OCI-LY7 (cell line): ENCODE measurements around the gene OPRL1.

ENCODE experiments used
- EZH2phosphoT487 ChIP-seq: fragments of 200-600 bp; sonication (generic); IDR thresholded peaks from 2 replicates; pipeline ENCODE4 v1.6.1; 2018; ENCODE audit warnings: low read depth, borderline replicate concordance, mild to moderate bottlenecking, mixed run types, antibody characterized with exemption, low read length, moderate library complexity, mixed read lengths
- TF ChIP-seq, protein P1 (sequence below): fragments of 200-600 bp; sonication (generic); conservative IDR thresholded peaks from 2 replicates; pipeline ENCODE4 v1.5.1; 2014; ENCODE audit warnings: mild to moderate bottlenecking, antibody characterized with exemption, low read length, moderate library complexity, mixed read lengths

DNA sequence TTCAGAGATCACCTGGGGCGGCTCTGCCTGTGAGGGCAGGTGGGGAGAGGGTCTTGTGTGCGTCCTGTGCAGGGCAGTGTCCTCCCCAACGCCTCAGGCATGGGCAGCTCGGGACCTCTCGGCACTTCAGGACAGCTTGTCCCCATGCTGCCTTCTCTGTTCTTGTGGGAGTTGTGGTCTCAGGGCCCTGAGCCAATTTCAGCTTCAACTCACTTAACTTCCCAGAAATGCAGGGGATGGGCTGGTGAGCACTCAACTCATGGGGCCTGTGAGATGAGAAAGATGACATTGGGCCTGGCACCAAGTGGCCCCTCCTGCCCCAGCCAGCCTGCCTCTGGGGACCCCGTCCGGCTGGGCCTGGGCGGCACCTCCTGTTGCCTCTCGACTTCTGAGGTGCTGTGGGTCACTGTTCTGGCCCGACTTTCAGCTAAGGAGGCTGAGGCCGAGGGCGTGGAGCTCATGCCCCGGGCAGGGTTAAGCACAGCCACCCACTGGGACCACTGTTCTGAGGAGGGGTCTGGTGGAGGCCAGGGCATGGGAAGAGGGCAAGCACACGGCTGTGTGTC, 7.3 kb upstream of the OPRL1 start:
- TF ChIP-seq, protein P1, sequence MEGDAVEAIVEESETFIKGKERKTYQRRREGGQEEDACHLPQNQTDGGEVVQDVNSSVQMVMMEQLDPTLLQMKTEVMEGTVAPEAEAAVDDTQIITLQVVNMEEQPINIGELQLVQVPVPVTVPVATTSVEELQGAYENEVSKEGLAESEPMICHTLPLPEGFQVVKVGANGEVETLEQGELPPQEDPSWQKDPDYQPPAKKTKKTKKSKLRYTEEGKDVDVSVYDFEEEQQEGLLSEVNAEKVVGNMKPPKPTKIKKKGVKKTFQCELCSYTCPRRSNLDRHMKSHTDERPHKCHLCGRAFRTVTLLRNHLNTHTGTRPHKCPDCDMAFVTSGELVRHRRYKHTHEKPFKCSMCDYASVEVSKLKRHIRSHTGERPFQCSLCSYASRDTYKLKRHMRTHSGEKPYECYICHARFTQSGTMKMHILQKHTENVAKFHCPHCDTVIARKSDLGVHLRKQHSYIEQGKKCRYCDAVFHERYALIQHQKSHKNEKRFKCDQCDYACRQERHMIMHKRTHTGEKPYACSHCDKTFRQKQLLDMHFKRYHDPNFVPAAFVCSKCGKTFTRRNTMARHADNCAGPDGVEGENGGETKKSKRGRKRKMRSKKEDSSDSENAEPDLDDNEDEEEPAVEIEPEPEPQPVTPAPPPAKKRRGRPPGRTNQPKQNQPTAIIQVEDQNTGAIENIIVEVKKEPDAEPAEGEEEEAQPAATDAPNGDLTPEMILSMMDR = no peak
- TF ChIP-seq EZH2phosphoT487 = no peak
